CD4-positive, alpha-beta memory T cell (primary cell): ENCODE results near the gene PNCK. TPM values are rescaled to one million over a fixed set of nuclear protein-coding genes. Genes with fewer than 3 reads are reported as not detected.
A peak's percentile ranks its signal among the peaks of the same experiment; 100 is the strongest.

Source experiments
- CTCF ChIA-PET: fragments of 350-600 bp; sonication (Branson Sonifier 250); formaldehyde crosslinking; loops from one replicate; lab custom pipeline; 2021; ENCODE audit warnings: inconsistent platforms; ENCODE audit not compliant: partially characterized antibody; lab: Charles Lee
- POLR2A ChIA-PET: fragments of 350-600 bp; sonication (Branson Sonifier 250); formaldehyde crosslinking; loops from one replicate; lab custom pipeline; 2021; ENCODE audit not compliant: partially characterized antibody; lab: Charles Lee
- DNase-seq, 5 donors: peaks; one replicate each; pipeline versions ENCODE4 v3.0.0 to v3.0.0-alpha.2; 2020 to 2022; ENCODE audit warnings: mixed read lengths in 1 of 5
- H3K27ac ChIP-seq: one replicate; pipeline ENCODE4 v1.7.0; 2013; ENCODE audit warnings: low read depth, low read length
- H3K27me3 ChIP-seq: 2 replicates; pipeline ENCODE4 v1.7.0; 2013; ENCODE audit warnings: mild to moderate bottlenecking, low read length, moderate library complexity; ENCODE audit not compliant: insufficient read depth
- H3K36me3 ChIP-seq: 2 replicates; pipeline ENCODE4 v1.7.0; 2013; ENCODE audit warnings: mild to moderate bottlenecking, low read length, moderate library complexity; ENCODE audit not compliant: insufficient read depth
- H3K4me1 ChIP-seq: 2 replicates; pipeline ENCODE4 v1.7.0; 2013; ENCODE audit warnings: mild to moderate bottlenecking, low read length, moderate library complexity; ENCODE audit not compliant: insufficient read depth
- H3K4me3 ChIP-seq, 2 donors: one replicate each; pipeline ENCODE4 v1.7.0; 2013; ENCODE audit warnings: low read length in 2 of 2, mild to moderate bottlenecking in 1 of 2
- H3K9me3 ChIP-seq, 2 donors: one replicate each; pipeline ENCODE4 v1.7.0; 2013; ENCODE audit warnings: low read length in 2 of 2, control low read depth in 1 of 2; ENCODE audit not compliant: control insufficient read depth in 1 of 2
- H3K27ac Mint-ChIP-seq, 7 donors: one replicate each; pipeline ENCODE4 v1.8.0; 2020 to 2021; ENCODE audit warnings: mixed read lengths in 7 of 7, mild to moderate bottlenecking in 6 of 7, inconsistent platforms in 3 of 7, moderate library complexity in 3 of 7
- H3K27me3 Mint-ChIP-seq, 2 donors: one replicate each; pipeline ENCODE4 v1.8.0; 2020 to 2021; ENCODE audit warnings: mixed read lengths in 2 of 2
- H3K36me3 Mint-ChIP-seq, 2 donors: one replicate each; pipeline ENCODE4 v1.8.0; 2020 to 2021; ENCODE audit warnings: mixed read lengths in 2 of 2, inconsistent platforms in 1 of 2, mild to moderate bottlenecking in 1 of 2
- H3K4me1 Mint-ChIP-seq, 4 donors: one replicate each; pipeline ENCODE4 v1.8.0; 2020 to 2021; ENCODE audit warnings: mixed read lengths in 4 of 4, mild to moderate bottlenecking in 1 of 4
- H3K4me3 Mint-ChIP-seq, 8 donors: one replicate each; pipeline ENCODE4 v1.8.0; 2020 to 2021; ENCODE audit warnings: mixed read lengths in 8 of 8, mild to moderate bottlenecking in 7 of 8, moderate library complexity in 6 of 8, inconsistent platforms in 3 of 8
- H3K9me3 Mint-ChIP-seq, 8 donors: one replicate each; pipeline ENCODE4 v1.8.0; 2020 to 2021; ENCODE audit warnings: mixed read lengths in 8 of 8, mild to moderate bottlenecking in 5 of 8, inconsistent platforms in 3 of 8, moderate library complexity in 1 of 8
- intact Hi-C: fragments of 100-400 bp; cut with micrococcal nuclease; formaldehyde crosslinking; loops from one replicate; pipeline ENCODE4 v1.15.1; 2023
- polyA plus RNA-seq, 2 donors: library from polyadenylated mRNA; unstranded; fragments of 300-500 nt; fragmentation: Illumina TruSeq; gene quantifications; one replicate each; pipeline ENCODE4 v1.2.3, GENCODE V29; 2021
- total RNA-seq, 2 experiments: library from RNA; stranded (reverse); gene quantifications; one replicate each; pipeline ENCODE4 v1.2.3, GENCODE V29; 2021

The PNCK gene
- total and polyA plus RNA-seq, 4 experiments from 2014 or later = not detected

DNA sequence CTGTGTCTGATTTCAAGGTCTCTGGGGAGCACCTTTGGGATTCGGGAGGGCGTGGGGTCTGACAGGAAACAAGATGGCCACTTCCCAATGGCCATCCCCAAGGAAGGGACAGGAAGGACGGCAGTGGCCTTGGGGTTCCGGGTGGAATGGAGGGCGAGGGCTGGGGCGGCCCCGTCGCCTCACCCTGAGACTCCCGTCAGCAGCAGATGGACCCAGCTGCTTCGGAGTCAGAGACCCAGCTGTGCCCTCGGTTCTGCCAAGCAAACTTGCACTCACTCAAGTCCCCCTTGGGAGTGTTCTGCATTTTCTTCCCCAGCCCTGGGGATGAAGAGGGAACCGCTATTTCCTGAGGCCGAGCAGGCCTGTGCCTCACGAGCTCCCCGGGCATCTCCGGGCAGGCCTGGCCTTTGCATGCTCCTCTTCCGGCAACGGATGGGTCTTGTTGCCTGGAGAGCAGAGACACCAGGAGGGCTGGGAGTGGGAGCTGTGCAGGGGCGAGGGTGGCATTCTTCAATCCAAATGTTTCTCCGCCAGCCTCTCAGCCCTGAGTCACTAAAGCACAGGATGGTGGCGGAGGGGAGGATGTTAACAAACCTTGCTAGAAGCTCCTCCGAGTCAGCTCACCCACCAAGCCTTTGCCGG, 33.4 kb downstream of the PNCK start:
- Histone ChIP-seq H3K9me3 (no peaks in the 10 kb centered on the region), H3K27me3 (peaks cover 8% of the 10 kb centered on the region), H3K4me3 (no peak overlapping the region), H3K27ac (no peak overlapping the region), H3K4me1 (peaks cover 10% of the 10 kb centered on the region), H3K36me3 (no peaks in the 10 kb centered on the region)
- CTCF ChIA-PET = no interaction called here
- H3K9me3 Mint-ChIP-seq = peaks cover 0 to 3% (median 0%) of the 10 kb centered on the region in 8 donors
- H3K27ac Mint-ChIP-seq = no peak overlapping the region
- no peak for DNase-seq
- no peak overlapping the region for H3K4me3 Mint-ChIP-seq
- POLR2A ChIA-PET = interaction anchor here (1.4 kb wide), 1 partner anchor 30 kb away, joined by 3 read pairs; no protein-coding TSS in a partner anchor
- intact Hi-C loops = no loop called here
- peaks cover 7 to 9% of the 10 kb centered on the region in 2 donors for H3K27me3 Mint-ChIP-seq
- peaks cover 7 to 14% (median 11%) of the 10 kb centered on the region in 4 donors for H3K4me1 Mint-ChIP-seq
- H3K36me3 Mint-ChIP-seq = no peaks in the 10 kb centered on the region

- Histone ChIP-seq H3K4me3 (no peak overlapping the region), H3K9me3 (no peaks in the 10 kb centered on the region), H3K27me3 (peaks cover 8% of the 10 kb centered on the region), H3K4me1 (peaks cover 10% of the 10 kb centered on the region), H3K36me3 (no peaks in the 10 kb centered on the region), H3K27ac (no peak overlapping the region)
- ChIA-PET POLR2A (interaction anchor here (1.4 kb wide), 1 partner anchor 29 kb away, joined by 3 read pairs; no protein-coding TSS in a partner anchor), CTCF (no interaction called here)
- H3K27me3 Mint-ChIP-seq = peaks cover 7 to 9% of the 10 kb centered on the region in 2 donors
- H3K4me3 Mint-ChIP-seq = no peak overlapping the region
- intact Hi-C loops = no loop called here
- peaks cover 0 to 3% (median 0%) of the 10 kb centered on the region in 8 donors for H3K9me3 Mint-ChIP-seq
- peaks cover 7 to 14% (median 11%) of the 10 kb centered on the region in 4 donors for H3K4me1 Mint-ChIP-seq
- no peak overlapping the region for H3K27ac Mint-ChIP-seq
- no peaks in the 10 kb centered on the region for H3K36me3 Mint-ChIP-seq
- no peak for DNase-seq
Measured at GRCh38 chrX:153639177-153640044, 34.2 kb downstream of the PNCK start.

DNA sequence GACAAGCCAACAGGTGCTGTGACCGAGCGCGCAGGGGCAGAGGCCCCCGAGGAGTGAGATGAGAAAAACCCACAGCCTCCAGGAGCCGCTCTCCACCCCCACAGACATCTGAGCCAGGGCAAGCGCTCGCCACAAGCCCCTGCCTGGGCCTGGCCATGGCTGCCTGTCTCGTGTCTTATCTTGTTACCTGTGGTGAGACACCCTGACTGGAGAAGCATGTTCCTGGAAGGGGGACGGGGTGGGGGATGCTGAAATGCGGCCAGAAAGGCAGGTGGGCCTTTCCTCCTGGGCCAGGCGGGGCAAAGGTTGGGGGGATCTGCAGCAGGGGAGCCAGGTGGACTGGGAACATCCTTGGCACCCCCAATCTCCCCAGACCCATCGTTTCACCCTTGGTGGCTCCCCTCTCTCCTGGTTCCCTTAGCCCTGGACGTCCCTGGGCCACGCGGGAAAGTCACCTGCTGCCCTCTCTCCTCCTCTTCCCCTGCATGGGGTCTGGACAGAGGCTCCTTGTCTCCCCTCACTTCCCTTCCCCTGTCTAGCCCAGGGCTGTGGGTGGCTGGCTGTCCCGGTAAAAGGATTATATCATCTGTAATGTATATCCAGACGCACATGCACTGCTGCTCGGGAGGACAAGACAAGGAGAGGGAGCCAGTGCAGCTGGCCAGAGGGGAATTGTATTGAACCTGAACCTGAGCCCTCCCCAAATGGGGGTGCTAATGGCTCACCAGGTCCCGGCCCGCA, 35.0 kb downstream of the PNCK start:
- H3K27me3 ChIP-seq = peaks cover 8% of the 10 kb centered on the region
- Mint-ChIP-seq H3K4me1 (peaks cover 7 to 14% (median 10%) of the 10 kb centered on the region in 4 donors), H3K27me3 (peaks cover 7 to 9% of the 10 kb centered on the region in 2 donors), H3K36me3 (no peaks in the 10 kb centered on the region), H3K9me3 (peaks cover 0 to 3% (median 0%) of the 10 kb centered on the region in 8 donors), H3K4me3 (no peak overlapping the region), H3K27ac (no peak overlapping the region)
- POLR2A ChIA-PET = no interaction called here
- H3K27ac ChIP-seq = no peak overlapping the region
- intact Hi-C loops = no loop called here
- no peaks in the 10 kb centered on the region for H3K9me3 ChIP-seq
- H3K36me3 ChIP-seq = no peaks in the 10 kb centered on the region
- CTCF ChIA-PET = no interaction called here
- H3K4me1 ChIP-seq = peaks cover 8% of the 10 kb centered on the region
- H3K4me3 ChIP-seq = no peak overlapping the region
- peak in 1 of 5 donors; percentile 17 for DNase-seq

DNA sequence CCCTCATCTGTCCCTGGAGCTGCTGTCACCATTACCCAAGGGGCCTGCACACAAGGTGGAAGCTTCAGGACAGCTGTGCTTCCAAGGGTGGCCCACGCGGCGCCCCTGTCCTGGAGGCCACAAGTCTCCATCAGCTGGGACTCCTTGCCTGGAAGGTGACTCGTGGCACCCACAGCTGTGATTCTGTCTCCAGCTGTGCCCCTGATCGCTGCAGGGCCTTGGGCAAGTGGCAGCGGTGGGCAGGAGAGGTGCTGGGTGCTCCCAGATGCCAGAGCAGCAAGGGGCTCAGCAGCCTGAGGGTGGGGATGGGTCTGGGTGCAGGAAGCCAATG, 35.6 kb downstream of the PNCK start:
- no peaks in the 10 kb centered on the region for H3K36me3 ChIP-seq
- Mint-ChIP-seq H3K27ac (no peak overlapping the region), H3K4me3 (no peak overlapping the region), H3K4me1 (peaks cover 7 to 9% (median 8%) of the 10 kb centered on the region in 4 donors), H3K36me3 (no peaks in the 10 kb centered on the region), H3K27me3 (peaks cover 6 to 7% of the 10 kb centered on the region in 2 donors), H3K9me3 (peaks cover 0 to 3% (median 0%) of the 10 kb centered on the region in 8 donors)
- DNase-seq = no peak
- no peak overlapping the region for H3K4me3 ChIP-seq
- H3K4me1 ChIP-seq = peaks cover 5% of the 10 kb centered on the region
- CTCF ChIA-PET = no interaction called here
- intact Hi-C loops = no loop called here
- H3K9me3 ChIP-seq = no peaks in the 10 kb centered on the region
- peaks cover 6% of the 10 kb centered on the region for H3K27me3 ChIP-seq
- no peak overlapping the region for H3K27ac ChIP-seq
- POLR2A ChIA-PET = no interaction called here

DNA sequence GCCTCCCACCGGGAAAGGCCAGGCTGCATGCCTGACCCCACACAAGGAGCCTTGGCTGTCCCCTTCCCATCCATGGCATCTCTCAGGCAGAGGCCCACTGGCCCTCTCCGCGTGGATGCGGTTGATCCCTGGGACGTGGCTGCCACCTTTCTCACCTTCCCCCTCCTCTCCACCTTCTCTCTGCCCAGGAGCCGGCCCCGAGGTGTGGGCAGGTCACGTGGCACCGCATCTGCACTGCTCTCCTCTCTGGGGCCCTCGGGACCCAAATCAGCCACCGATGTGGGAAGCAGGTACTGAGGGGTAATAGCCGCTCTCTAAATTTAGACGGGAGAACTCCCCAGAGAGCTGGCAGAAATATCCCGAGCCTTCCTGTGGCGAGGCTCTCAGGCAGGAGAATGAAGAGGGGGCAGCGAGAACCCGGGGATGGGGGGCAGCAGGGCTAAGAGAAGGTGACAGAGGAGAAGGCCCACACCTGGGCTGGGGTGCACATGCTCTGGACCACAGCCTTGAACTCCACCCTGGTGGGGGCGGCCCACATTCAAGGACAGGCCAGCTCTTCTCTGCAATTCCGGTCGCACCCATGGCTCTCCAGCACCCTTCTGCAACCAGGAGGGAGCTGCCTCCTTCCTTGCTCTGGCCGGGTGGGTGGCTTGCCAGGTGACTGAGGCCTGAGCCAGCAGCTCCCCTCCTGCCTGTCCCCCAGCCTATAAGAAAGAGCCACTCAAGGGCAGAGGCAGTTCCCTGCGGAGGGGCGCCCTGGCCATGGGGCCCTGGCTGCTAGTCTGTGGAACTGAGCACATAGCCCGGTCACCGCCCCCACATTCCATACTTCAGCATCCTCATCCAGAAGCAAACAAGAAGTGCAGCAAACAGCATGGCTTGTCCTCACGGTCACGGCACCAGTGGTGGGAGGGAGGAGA, 36.2 kb downstream of the PNCK start:
- ChIA-PET POLR2A (no interaction called here), CTCF (interaction anchor here (1.2 kb wide), 1 partner anchor 28 kb away, joined by 3 read pairs; no protein-coding TSS in a partner anchor)
- intact Hi-C loops = no loop called here
- Histone ChIP-seq H3K4me3 (no peak overlapping the region), H3K27me3 (peaks cover 4% of the 10 kb centered on the region), H3K4me1 (peaks cover 5% of the 10 kb centered on the region), H3K27ac (no peak overlapping the region), H3K9me3 (no peaks in the 10 kb centered on the region), H3K36me3 (no peaks in the 10 kb centered on the region)
- H3K36me3 Mint-ChIP-seq = no peaks in the 10 kb centered on the region
- H3K4me1 Mint-ChIP-seq = peaks cover 3 to 5% (median 3%) of the 10 kb centered on the region in 4 donors
- no peak for DNase-seq
- H3K4me3 Mint-ChIP-seq = no peak overlapping the region
- H3K9me3 Mint-ChIP-seq = no peaks in the 10 kb centered on the region
- no peak overlapping the region for H3K27ac Mint-ChIP-seq
- peaks cover 3 to 5% of the 10 kb centered on the region in 2 donors for H3K27me3 Mint-ChIP-seq

GRCh38 chrX:153636716-153637115, 36.9 kb downstream of the PNCK start:
- Histone ChIP-seq H3K27me3 (peaks cover 3% of the 10 kb centered on the region), H3K36me3 (no peaks in the 10 kb centered on the region), H3K4me1 (peaks cover 3% of the 10 kb centered on the region), H3K9me3 (no peaks in the 10 kb centered on the region), H3K27ac (no peak overlapping the region), H3K4me3 (no peak overlapping the region)
- peaks cover 3 to 4% (median 3%) of the 10 kb centered on the region in 4 donors for H3K4me1 Mint-ChIP-seq
- peaks cover 3 to 4% of the 10 kb centered on the region in 2 donors for H3K27me3 Mint-ChIP-seq
- no peaks in the 10 kb centered on the region for H3K36me3 Mint-ChIP-seq
- no peak overlapping the region for H3K27ac Mint-ChIP-seq
- no peak overlapping the region for H3K4me3 Mint-ChIP-seq
- peaks cover 0 to 3% (median under 1%) of the 10 kb centered on the region in 8 donors for H3K9me3 Mint-ChIP-seq
- no peak for DNase-seq
- intact Hi-C loops = no loop called here
- POLR2A ChIA-PET = no interaction called here
- CTCF ChIA-PET = interaction anchor here (1.2 kb wide), 2 partner anchors 25 to 28 kb away, joined by 3 to 4 read pairs; no protein-coding TSS in a partner anchor
